A549 treated with AZD9567 at 1 μM for 4 hours (cell line): Measurements from ENCODE around the gene UBL4B. TPM values are rescaled to one million over a fixed set of nuclear protein-coding genes. Genes with fewer than 3 reads are reported as not detected.

Source experiments
- total RNA-seq: library from RNA; stranded (reverse); fragments of 200-300 nt; extraction: Qiagen RNA extraction; gene quantifications from 5 replicates; pipeline ENCODE4 v1.2.3, GENCODE V29; 2022; ENCODE audit not compliant: insufficient read depth

UBL4B gene
- 0.07 TPM in 1 of 5 replicates, not detected in the others for total RNA-seq

DNA sequence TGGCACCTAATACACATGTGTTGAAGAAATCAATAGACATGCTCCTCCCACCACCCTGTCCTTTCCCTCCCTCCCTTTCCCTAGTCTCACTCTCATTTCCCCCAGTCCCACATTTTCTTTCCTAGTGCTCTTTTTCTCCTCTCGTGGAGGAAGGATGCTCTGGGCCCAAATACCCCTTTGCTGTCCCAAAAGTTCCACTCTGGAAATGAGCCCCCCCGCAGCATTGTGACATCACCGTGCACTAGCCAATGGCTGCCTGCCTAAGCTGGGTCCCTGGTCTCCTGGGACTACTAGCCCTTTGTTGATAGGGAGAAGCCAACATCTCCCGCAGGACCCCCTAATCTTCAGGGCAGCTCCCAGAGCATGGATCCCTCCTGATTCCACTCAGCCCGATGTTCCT, at the start of gene UBL4B:
Gene UBL4B, plus strand, starts transcription at position 301 of the 400 bp plus-strand sequence. Its CDS starts 92 bp downstream, at position 393.

GRCh38 chr1:110070671-110071242, 41.5 kb upstream of the UBL4B start, which contains the start of gene ALX3:
ALX3 (minus strand) TSS chr1:110070672; CDS start chr1:110070612, 60 bp downstream.

GRCh38 chr1:110150330-110151174, 38.3 kb downstream of the UBL4B start, which contains the start of gene SLC6A17:
SLC6A17 (plus strand) TSS chr1:110150494; CDS start chr1:110166930, 16,436 bp downstream.

Other genes starting within 250 kb of the UBL4B start
- 13.3 to 14.9 TPM (median 14.6 TPM) in 5 replicates for gene CSF1, start 201.6 kb upstream of the UBL4B start, total RNA-seq
- 45.6 to 56.3 TPM (median 49.9 TPM) in 5 replicates for gene AHCYL1, start 127.7 kb upstream of the UBL4B start, total RNA-seq
- gene STRIP1, start 77.8 kb upstream of the UBL4B start, total RNA-seq: 7.9 to 15.7 TPM (median 14.2 TPM) in 5 replicates
- gene ALX3, start 41.8 kb upstream of the UBL4B start, total RNA-seq: not detected in 5 replicates
- gene SLC6A17, start 38.1 kb downstream of the UBL4B start, total RNA-seq: 4.1 to 5.5 TPM (median 5.1 TPM) in 5 replicates
- gene KCNC4, start 97.9 kb downstream of the UBL4B start, total RNA-seq: 2.1 to 3.3 TPM (median 3.1 TPM) in 5 replicates
- gene RBM15, start 226.9 kb downstream of the UBL4B start, total RNA-seq: 7.5 to 10.1 TPM (median 8.6 TPM) in 5 replicates